T-helper 2 cell (primary cell): ENCODE data around the gene KCNQ2.
"Not testable (repeated sequence)": the region's sequence is repeated elsewhere in the genome, so short reads cannot be mapped to it uniquely, and the experiment has no call there.

ENCODE experiments used
- DNase-seq, 5 experiments: peaks; one replicate each; pipeline versions ENCODE4 v3.0.0 to v3.0.0-alpha.2; 2012 to 2022

Gene KCNQ2

GRCh38 chr20:63488315-63489251 lies 16.1 kb upstream of the KCNQ2 start:
- no peak for DNase-seq

GRCh38 chr20:63487781-63488241 lies 15.4 kb upstream of the KCNQ2 start:
- DNase-seq, result no peak

DNA sequence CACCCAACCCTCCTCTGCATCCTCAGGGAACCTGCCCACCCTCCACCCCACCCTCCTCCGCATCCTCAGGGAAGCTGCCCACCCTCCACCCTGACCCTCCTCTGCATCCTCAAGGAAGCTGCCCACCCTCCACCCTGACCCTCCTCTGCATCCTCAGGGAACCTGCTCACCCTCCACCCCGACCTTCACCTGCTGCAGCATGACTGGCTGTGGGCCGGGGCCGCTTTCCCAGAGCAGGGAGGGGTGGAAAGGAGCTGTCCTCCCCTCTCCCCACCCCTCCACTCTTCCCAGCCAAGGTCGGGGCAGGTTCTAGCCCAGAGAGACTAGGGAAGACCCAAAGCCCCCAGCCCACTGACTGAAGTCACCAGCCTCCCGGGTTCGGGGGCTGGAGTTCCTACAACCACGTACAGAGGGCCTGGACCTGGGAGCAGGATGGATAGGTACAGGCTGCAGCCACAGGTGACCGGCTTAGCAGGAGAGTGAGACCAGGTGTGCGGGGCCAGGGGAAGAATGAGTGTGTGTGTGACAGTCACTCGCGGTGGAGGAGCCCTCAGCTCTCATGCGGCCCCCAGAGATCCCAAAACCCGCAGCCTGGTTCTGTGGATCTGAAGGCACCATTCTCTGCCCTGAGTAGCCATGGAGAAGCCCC lies 14.8 kb upstream of the KCNQ2 start:
- no peak for DNase-seq

GRCh38 chr20:63486300-63486855 lies 13.9 kb upstream of the KCNQ2 start:
- no peak for DNase-seq

DNA sequence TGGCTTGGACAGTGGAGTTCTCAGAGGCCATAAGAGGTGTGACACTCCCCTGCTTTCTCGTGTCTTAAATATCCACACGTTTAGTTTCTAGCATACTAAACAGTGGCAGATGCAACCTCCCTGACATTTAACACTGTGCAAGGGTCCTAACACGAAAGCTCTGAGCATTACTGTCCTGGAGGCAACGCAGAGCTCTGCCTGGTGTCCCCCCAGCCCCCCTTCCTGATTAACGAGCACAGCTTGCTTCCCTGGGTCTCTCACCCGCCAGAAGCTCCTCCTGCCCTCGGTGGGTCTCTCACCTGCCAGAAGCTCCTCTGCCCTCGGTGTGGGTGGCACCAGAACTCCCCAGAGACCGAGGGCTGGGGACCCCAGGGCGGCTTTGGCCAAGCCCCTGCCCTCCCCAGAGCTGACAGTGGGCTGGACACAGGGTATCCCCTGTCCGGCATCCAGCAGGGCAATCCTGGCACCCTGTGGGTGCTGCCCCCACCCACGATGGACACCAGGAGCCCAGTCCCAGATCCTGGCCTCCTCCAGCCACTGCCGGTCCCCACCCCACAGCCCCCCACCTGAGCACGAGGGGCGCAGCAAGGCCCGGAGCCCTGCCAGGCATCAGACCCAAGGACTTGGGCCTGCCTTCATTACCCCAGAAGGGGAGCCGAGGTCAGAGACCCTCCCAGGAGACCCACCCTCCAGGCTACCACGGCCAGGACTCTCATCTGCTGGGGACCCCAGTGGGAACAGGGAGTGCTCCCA lies 12.4 kb upstream of the KCNQ2 start:
- DNase-seq, result no peak

GRCh38 chr20:63484236-63484635 lies 11.8 kb upstream of the KCNQ2 start:
- no peak for DNase-seq

GRCh38 chr20:63483834-63484233 lies 11.4 kb upstream of the KCNQ2 start:
- no peak for DNase-seq

GRCh38 chr20:63482021-63482587 lies 9.6 kb upstream of the KCNQ2 start:
- no peak for DNase-seq

GRCh38 chr20:63481503-63481902 lies 9.0 kb upstream of the KCNQ2 start:
- no peak for DNase-seq

- not testable (repeated sequence) for DNase-seq
These were observed 7.4 kb upstream of the KCNQ2 start for GRCh38 chr20:63479695-63480419.

GRCh38 chr20:63478346-63479302 lies 6.2 kb upstream of the KCNQ2 start:
- no peak for DNase-seq

DNA sequence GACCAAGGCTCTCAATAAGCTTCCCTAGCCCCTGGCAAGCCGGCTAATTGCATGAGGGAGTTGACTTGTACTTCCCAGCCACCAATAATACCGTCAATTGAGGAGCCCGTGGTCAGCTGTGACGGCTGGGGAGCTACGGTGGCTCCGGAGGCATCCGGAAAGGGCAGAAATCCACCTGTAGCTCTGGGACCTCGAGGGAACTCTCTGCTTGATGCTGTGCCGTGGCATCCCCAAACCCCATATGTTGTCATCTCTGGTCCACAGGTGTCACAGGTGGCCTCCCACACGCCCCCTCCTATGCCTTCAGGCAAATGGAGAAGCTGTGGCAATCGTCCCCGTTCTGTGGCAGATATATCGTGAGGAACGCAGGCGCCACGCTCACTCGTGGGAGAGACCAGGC lies 5.5 kb upstream of the KCNQ2 start:
- DNase-seq, result no peak

- no peak for DNase-seq
These were observed 4.7 kb upstream of the KCNQ2 start for GRCh38 chr20:63477061-63477616.

DNA sequence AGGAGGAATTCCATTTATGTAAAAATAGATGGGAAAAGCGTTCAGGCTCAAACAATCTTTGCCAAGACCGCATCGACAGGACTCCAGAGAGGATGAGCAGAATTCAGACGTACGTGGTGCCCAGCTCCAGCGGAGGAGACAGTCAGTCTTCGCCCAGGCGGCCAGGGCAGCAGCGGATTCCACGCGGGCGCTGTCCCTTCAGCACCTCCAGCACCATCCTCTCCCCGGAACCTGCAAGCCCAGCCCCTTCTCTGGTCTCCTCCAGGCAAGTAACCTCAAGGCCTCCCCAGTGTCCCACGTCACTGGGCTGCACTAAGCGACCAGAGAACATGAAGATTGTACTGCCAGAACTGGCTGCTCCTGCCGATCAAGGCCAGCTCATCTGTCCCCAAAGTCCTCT lies 2.8 kb upstream of the KCNQ2 start:
- no peak for DNase-seq

DNA sequence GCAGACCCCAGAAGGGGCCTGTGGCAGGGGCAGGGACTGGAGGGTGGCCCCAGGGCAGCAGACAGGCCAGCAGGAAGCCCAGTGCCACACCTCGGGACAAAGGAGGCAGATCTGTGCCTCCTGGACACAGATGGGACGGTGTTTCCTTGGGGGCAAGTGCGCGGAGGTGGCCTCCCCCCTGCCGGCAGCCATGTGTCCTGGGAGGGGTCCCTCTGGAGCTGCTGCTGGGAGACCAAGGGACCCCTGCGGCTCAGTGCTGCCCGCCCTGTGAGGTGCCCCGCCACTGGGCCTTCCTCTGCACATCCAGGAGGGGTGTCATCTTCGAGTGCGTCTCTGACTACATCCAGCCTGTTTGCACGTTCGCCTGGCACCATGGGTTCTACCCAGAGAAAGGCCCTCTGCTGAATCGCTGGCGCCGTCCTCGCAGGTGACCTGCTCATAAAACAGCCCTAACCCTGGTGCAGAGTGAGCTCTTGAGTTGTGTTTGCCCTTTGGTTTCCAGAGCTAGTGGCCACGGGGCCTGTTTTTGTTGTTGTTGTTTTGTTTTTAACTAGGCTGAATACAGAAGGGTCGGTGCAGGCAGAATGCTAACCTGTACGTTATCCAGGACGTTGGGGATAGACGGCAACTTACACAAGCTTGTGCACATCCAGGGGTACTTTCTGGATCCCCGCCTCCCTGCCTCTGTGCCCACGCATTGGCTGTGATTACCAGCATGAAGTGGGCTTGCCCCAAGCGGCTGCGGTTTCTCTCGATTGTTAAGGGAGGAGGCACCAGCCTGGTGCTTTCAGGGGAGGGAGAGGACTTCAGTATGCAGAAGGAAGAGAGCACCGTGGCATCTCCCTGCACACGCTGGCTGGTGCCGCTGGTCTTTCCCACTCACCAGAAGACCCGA lies 1.3 kb upstream of the KCNQ2 start:
- DNase-seq, result no peak

- DNase-seq, result no peak
These were observed 471 bp upstream of the KCNQ2 start for GRCh38 chr20:63472862-63473390.

DNA sequence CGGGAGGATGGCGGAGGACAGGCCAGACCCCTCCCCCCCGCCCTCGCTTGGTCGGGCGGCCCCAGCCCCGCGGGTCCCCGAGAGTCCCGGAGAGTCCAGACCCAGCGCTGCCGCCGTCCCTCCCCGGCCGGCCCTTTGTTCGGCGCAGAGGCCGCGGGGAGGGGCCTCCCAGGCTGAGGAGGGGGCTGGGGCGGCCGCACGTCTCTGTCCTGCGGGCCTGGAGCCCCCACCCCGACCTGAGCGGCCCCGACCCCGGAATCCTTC lies 806 bp downstream of the KCNQ2 start:
- no peak for DNase-seq

- no peak for DNase-seq
These were observed 1.3 kb downstream of the KCNQ2 start for GRCh38 chr20:63471002-63471716.

DNA sequence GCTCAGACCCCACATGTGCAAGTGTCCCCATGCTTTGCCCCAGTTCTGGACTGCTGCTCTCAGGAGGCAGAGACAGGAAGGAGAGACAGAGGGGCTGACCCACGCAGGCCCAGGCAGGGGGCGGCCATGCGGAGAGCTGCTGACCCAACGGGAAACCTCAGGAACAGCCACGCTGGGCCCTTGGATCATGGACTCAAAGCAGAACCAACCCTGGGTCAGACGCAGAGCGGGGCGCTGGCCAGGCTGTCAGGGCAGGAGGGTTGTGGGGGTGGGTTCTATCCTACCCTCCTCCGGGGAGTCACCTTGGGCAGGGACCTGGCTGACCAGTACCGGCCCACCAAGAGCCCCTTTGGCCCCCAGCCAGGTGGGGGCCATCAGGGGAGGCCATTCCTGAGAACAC lies 2.0 kb downstream of the KCNQ2 start:
- no peak for DNase-seq
